Peyer's patch (tissue), 4 donors: ENCODE measurements around the gene TMEM229B.

Experiments used
- POLR2A ChIP-seq, 2 donors: fragments of 450-650 bp; IDR thresholded peaks; one replicate each; pipeline ENCODE4 v1.5.1; 2017; ENCODE audit warnings: antibody characterized with exemption in 2 of 2, mild to moderate bottlenecking in 2 of 2, moderate library complexity in 2 of 2
- TF ChIP-seq, protein P1 (sequence below), 6 experiments: fragments of 450-650 bp in 4 of 6; fragments of 200-600 bp in 2 of 6; sonication (generic) in 1 of 6; IDR thresholded peaks; one replicate each; pipeline ENCODE4 v1.5.1; 2017 to 2019; ENCODE audit warnings: antibody characterized with exemption in 6 of 6, mild to moderate bottlenecking in 3 of 6, moderate library complexity in 1 of 6

DNA sequence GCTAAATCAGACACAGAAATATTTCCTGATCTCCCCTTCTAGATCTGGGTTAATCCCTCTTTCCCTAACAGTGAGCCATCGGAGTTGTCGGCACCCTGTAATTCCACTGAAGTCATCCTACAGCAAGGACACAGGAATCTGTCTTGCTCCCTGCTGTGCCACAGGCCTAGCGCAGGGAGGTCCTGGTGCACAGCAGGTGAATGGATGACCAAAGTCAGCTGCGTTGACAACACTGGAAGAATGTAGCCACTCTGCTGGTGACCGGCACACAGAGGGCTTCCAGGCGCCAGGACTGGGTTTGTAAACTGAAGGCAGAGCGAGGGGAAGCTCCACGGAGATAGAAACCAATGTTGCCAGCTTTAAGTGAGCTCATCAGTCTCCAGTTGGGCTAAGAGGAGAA, 23.6 kb downstream of the TMEM229B start:
- TF ChIP-seq, protein P1, sequence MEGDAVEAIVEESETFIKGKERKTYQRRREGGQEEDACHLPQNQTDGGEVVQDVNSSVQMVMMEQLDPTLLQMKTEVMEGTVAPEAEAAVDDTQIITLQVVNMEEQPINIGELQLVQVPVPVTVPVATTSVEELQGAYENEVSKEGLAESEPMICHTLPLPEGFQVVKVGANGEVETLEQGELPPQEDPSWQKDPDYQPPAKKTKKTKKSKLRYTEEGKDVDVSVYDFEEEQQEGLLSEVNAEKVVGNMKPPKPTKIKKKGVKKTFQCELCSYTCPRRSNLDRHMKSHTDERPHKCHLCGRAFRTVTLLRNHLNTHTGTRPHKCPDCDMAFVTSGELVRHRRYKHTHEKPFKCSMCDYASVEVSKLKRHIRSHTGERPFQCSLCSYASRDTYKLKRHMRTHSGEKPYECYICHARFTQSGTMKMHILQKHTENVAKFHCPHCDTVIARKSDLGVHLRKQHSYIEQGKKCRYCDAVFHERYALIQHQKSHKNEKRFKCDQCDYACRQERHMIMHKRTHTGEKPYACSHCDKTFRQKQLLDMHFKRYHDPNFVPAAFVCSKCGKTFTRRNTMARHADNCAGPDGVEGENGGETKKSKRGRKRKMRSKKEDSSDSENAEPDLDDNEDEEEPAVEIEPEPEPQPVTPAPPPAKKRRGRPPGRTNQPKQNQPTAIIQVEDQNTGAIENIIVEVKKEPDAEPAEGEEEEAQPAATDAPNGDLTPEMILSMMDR (IDR thresholded peaks at IDR 0.05) = no peak
- no peak for TF ChIP-seq POLR2A (IDR thresholded peaks at IDR 0.05)
